Body of pancreas (tissue), 4 donors: ENCODE data around the gene PDZRN3. TPM values are rescaled to one million over a fixed set of nuclear protein-coding genes. Genes with fewer than 3 reads are reported as not detected.

Experiments
- ATAC-seq: fragments of 150-250 bp; one replicate; pipeline ENCODE4 v1.9.1; 2016
- DNase-seq, 4 donors: peaks; one replicate each; pipeline ENCODE4 v3.0.0-alpha.2; 2019
- H3K27ac ChIP-seq, 4 donors: fragments of 200-600 bp; sonication (generic); 1 replicate in 3 of 4; 2 replicates in 1 of 4; pipeline versions ENCODE4 v1.5.1 to v1.6.1; 2016 to 2019; ENCODE audit warnings: mild to moderate bottlenecking in 1 of 4, mixed read lengths in 1 of 4, moderate library complexity in 1 of 4
- H3K27me3 ChIP-seq, 2 donors: fragments of 200-600 bp; sonication (generic); one replicate each; pipeline ENCODE4 v1.6.0; 2016; ENCODE audit warnings: mild to moderate bottlenecking in 1 of 2
- H3K36me3 ChIP-seq, 2 donors: fragments of 200-600 bp; sonication (generic); replicated peaks in 1 of 2; 2 replicates each; pipeline ENCODE4 v1.5.1; 2016; ENCODE audit warnings: low read depth in 2 of 2; ENCODE audit not compliant: insufficient read depth in 1 of 2
- H3K4me1 ChIP-seq: fragments of 200-600 bp; sonication (generic); one replicate; pipeline ENCODE4 v1.6.0; 2016
- H3K4me3 ChIP-seq, 2 donors: fragments of 200-600 bp; sonication (generic); 1 replicate in 1 of 2; 2 replicates in 1 of 2; pipeline ENCODE4 v1.5.1; 2016 to 2019
- H3K9me3 ChIP-seq, 3 donors: fragments of 200-600 bp; sonication (generic); 1 replicate in 2 of 3; 2 replicates in 1 of 3; pipeline ENCODE4 v1.5.1; 2016
- POLR2A ChIP-seq, 3 donors: fragments of 450-650 bp; IDR thresholded peaks; one replicate each; pipeline ENCODE4 v1.6.1; 2016; ENCODE audit warnings: antibody characterized with exemption in 3 of 3, mild to moderate bottlenecking in 2 of 3
- WGBS, 2 donors: methylation state at CpG; one replicate each; pipeline ENCODE4 v1.1.5; 2017; 5-methylcytosine and 5-hydroxymethylcytosine counted together
- intact Hi-C: fragments of 100-400 bp; cut with DNase I; formaldehyde crosslinking; loops from one replicate; pipeline ENCODE4 v1.15.1; 2023
- total RNA-seq, 2 donors: library from RNA; depleted of rRNA; stranded (reverse); fragments of >200 nt; gene quantifications; one replicate each; pipeline ENCODE4 v1.1.0, GENCODE V29; 2016
- TF ChIP-seq, protein P1 (sequence below), 7 experiments: fragments of 450-650 bp in 4 of 7; fragments of 200-600 bp in 3 of 7; sonication (generic) in 3 of 7; IDR thresholded peaks; one replicate each; pipeline ENCODE4 v1.5.1; 2016 to 2019; ENCODE audit warnings: antibody characterized with exemption in 7 of 7

The PDZRN3 gene
- total RNA-seq, 2 donors from 2014 or later: 18.9 to 41.9 TPM

DNA sequence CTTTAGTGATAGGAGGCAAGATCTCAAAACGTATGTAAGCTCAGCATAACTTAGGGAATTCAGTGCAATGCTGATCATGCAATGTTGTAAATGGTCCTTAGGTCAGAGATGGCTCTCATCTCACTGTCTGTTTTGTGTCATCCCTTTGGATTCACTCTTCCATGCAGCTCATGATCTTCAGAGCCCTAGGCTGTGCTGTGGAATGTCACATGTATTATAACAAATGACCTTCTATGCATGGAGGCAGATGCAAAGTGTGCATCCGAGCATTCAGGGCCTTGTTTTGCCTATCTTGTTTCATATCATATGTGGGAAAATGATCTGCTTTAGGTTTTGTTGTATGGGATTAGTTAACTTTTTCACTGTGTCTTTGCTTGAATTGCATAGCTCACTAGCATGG, 40.5 kb upstream of the PDZRN3 start:
- Histone ChIP-seq H3K4me1 (peaks cover 6% of the 10 kb centered on the region), H3K36me3 (no peaks in the 10 kb centered on the region), H3K27ac (no peak overlapping the region), H3K4me3 (no peak overlapping the region), H3K9me3 (no peaks in the 10 kb centered on the region), H3K27me3 (no peaks in the 10 kb centered on the region)
- no peak for TF ChIP-seq POLR2A (IDR thresholded peaks at IDR 0.05)
- TF ChIP-seq, protein P1, sequence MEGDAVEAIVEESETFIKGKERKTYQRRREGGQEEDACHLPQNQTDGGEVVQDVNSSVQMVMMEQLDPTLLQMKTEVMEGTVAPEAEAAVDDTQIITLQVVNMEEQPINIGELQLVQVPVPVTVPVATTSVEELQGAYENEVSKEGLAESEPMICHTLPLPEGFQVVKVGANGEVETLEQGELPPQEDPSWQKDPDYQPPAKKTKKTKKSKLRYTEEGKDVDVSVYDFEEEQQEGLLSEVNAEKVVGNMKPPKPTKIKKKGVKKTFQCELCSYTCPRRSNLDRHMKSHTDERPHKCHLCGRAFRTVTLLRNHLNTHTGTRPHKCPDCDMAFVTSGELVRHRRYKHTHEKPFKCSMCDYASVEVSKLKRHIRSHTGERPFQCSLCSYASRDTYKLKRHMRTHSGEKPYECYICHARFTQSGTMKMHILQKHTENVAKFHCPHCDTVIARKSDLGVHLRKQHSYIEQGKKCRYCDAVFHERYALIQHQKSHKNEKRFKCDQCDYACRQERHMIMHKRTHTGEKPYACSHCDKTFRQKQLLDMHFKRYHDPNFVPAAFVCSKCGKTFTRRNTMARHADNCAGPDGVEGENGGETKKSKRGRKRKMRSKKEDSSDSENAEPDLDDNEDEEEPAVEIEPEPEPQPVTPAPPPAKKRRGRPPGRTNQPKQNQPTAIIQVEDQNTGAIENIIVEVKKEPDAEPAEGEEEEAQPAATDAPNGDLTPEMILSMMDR (IDR thresholded peaks at IDR 0.05): no peak
- DNase-seq (no peak), ATAC-seq (no peak)
- intact Hi-C loops: no loop called here
- WGBS, 2 donors: 70 to 79% methylated on average over 2 of the region's 2 CpGs

DNA sequence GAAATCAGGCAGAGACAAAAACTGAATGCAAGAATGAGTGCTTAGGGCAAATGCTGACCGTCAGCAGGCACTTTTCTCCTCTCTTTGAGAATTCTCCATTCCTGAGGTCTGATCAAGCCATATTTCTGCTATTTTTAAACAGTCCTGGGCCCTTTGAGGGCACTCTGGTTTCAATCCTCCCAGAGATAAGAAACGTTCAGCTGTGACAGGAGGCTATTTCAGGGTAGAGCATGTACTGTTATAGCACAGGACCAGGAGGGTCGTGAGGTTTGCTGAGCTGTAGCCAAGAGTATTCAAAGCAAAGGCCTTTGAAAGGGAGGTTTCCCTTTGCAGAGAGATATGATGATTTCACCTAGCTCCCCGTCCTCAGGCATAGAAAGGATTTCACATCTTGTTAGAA, 39.6 kb upstream of the PDZRN3 start:
- TF ChIP-seq POLR2A (IDR thresholded peaks at IDR 0.05): no peak
- TF ChIP-seq, protein P1 (IDR thresholded peaks at IDR 0.05): no peak
- DNase-seq (no peak), ATAC-seq (no peak)
- intact Hi-C loops: no loop called here
- Histone ChIP-seq H3K9me3 (no peaks in the 10 kb centered on the region), H3K27ac (no peak overlapping the region), H3K4me1 (peaks cover 6% of the 10 kb centered on the region), H3K27me3 (no peaks in the 10 kb centered on the region), H3K4me3 (no peak overlapping the region), H3K36me3 (no peaks in the 10 kb centered on the region)
- WGBS, 2 donors: 46 to 56% methylated on average over 4 of the region's 4 CpGs

DNA sequence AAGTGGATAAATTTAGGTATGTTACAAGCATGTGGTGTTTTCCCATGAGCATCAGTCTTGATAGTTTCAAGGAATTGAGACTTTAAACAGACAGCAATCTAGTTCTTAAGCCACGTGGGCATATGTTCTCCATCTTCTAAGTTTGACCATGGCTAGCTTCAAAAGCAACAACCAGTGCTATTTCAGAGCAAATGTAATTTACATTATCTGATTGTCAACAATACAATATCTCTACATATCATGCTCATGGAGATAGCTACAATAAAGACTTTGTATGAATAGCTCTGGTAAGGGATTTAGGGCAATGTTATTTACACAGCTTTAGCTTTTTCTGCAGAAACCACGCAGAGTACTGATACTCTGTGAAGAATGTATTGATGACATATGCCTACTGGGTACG, 38.8 kb upstream of the PDZRN3 start:
- ATAC-seq (no peak), DNase-seq (no peak)
- Histone ChIP-seq H3K27me3 (no peaks in the 10 kb centered on the region), H3K27ac (no peak overlapping the region), H3K9me3 (no peaks in the 10 kb centered on the region), H3K36me3 (no peaks in the 10 kb centered on the region), H3K4me1 (peaks cover 6% of the 10 kb centered on the region), H3K4me3 (no peak overlapping the region)
- 18 to 30% methylated on average over 3 of the region's 3 CpGs for WGBS, 2 donors
- intact Hi-C loops: no loop called here
- TF ChIP-seq POLR2A (IDR thresholded peaks at IDR 0.05): no peak
- TF ChIP-seq, protein P1 (IDR thresholded peaks at IDR 0.05): no peak

DNA sequence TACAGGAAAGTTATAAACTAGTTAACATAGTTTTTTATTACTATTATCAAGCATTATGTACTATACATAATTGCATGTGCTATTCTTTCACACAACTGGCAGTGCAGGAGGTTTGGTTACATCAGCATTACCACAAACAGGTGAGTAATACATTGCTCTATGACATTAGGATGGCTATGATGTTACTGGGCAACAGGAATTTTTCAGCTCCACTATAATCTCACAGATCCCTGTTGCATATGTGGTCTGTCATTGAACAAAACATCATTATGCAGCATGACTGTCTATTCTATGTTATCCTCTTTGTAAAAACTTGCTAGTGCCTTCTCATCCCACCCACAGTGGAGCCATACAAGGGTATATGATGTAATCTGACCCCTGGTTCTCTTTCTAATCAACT, 36.5 kb upstream of the PDZRN3 start:
- intact Hi-C loops: no loop called here
- peaks cover 6% of the 10 kb centered on the region for H3K4me1 ChIP-seq
- H3K9me3 ChIP-seq: no peaks in the 10 kb centered on the region
- TF ChIP-seq, protein P1 (IDR thresholded peaks at IDR 0.05): no peak
- no peak for TF ChIP-seq POLR2A (IDR thresholded peaks at IDR 0.05)
- no peaks in the 10 kb centered on the region for H3K27me3 ChIP-seq
- no peak for ATAC-seq
- H3K27ac ChIP-seq: no peak overlapping the region
- no peak overlapping the region for H3K4me3 ChIP-seq
- no peak for DNase-seq
- no peaks in the 10 kb centered on the region for H3K36me3 ChIP-seq

DNA sequence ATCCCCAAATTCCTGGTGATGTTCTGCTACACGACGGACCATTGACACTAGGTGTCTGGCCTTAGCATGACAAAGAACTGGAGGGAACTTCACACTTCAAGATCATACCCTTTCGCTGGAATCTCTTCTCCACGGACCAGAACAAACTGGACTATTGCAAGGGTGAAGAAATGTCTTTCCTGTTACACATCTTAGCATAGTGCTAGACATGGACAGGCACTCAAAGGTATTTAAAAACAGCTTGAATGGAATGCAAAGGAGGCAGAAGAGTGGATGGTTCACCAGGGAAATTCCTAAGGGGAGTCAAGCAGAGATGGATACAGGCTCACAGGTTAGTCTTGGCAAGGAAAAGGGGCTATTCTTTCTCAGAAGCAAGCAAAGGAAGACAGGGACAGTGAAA, 33.5 kb upstream of the PDZRN3 start:
- Histone ChIP-seq H3K27me3 (no peaks in the 10 kb centered on the region), H3K4me3 (no peak overlapping the region), H3K36me3 (no peaks in the 10 kb centered on the region), H3K9me3 (no peaks in the 10 kb centered on the region), H3K27ac (no peak overlapping the region), H3K4me1 (peaks cover 1% of the 10 kb centered on the region)
- DNase-seq (no peak), ATAC-seq (no peak)
- intact Hi-C loops: no loop called here
- 78 to 81% methylated on average over 4 of the region's 4 CpGs for WGBS, 2 donors
- no peak for TF ChIP-seq POLR2A (IDR thresholded peaks at IDR 0.05)
- TF ChIP-seq, protein P1 (IDR thresholded peaks at IDR 0.05): no peak
